ENCODE data around the gene RNF207. TPM values are rescaled to one million over a fixed set of nuclear protein-coding genes. Genes with fewer than 3 reads are reported as not detected.

Gene RNF207
- polyA plus RNA-seq, 3 donors, result 0.10 to 7.7 TPM; not detected in 1

DNA sequence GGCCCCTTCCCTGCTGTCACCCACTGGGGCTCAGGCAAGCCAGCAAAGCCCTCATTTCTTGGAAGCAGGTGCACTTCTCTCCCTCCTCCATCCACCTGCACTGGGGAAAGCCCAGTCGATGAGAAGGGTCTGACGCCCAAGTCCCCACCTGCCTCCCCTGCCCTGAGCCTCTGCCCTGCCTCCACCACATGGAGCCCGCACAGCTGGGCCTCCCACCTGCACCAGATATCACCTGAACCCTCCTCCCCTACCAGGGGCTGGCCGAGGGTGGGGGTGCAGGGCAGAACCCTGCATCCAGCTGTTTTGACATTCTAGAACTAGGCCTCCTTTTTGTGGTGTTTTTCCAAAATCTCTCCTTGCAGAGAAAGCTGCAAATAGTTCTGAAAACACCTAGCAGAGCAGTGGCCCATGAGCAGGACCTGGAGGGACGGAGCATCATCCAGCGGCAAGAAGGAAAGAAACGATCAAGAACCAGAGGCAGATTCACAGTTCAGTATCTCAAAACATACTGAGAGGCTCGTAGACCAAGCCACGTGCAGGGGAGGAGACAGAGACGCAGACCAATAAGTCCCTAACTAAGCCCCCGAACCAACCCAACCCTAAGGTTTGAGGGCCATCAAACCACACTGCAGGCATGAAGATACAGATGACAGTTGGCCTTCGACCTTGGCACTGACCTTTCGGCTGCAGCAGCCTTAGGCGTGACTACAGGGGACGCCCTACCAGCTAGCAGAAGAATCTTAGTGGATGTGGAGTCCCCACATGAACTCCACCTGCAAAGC lies 42.5 kb upstream of the RNF207 start:
- no peak for DNase-seq
- Histone ChIP-seq H3K79me2 (ENCODE audit: insufficient read depth, low read length) (no peaks in the 10 kb centered on the region), H3K27ac (ENCODE audit: low read depth in 1 of 2, low read length in 2 of 2) (no peak overlapping the region), H3K4me1 (ENCODE audit: control insufficient read depth in 1 of 2, insufficient read depth in 2 of 2, low read length in 2 of 2) (no peaks in the 10 kb centered on the region), H3K4me3 (replicated peaks in 1 of 3; ENCODE audit: low read depth in 2 of 3, low read length in 3 of 3) (no peak overlapping the region), H3K9me3 (replicated peaks in 1 of 2; ENCODE audit: control insufficient read depth in 1 of 2, insufficient read depth in 1 of 2, low read length in 2 of 2) (no peaks in the 10 kb centered on the region), H2AFZ (ENCODE audit: insufficient read depth, low read depth, low read length, poor library complexity, severe bottlenecking) (no peak overlapping the region), H3K27me3 (ENCODE audit: control insufficient read depth in 2 of 2, insufficient read depth in 2 of 2, low read length in 2 of 2) (no peaks in the 10 kb centered on the region), H3K9ac (ENCODE audit: insufficient read depth, low read length, poor library complexity, severe bottlenecking) (no peak overlapping the region), H4K20me1 (ENCODE audit: insufficient read depth, low read length) (no peaks in the 10 kb centered on the region), H3K36me3 (replicated peaks in 1 of 2; ENCODE audit: control insufficient read depth in 1 of 2, insufficient read depth in 2 of 2, low read length in 2 of 2) (no peaks in the 10 kb centered on the region), H3K4me2 (replicated peaks; ENCODE audit: extremely low read depth, low read length, poor library complexity, severe bottlenecking) (no peak overlapping the region)
- Mint-ChIP-seq H3K9me3 (no peaks in the 10 kb centered on the region), H3K4me3 (no peak overlapping the region), H3K27ac (no peak overlapping the region), H3K4me1 (no peaks in the 10 kb centered on the region), H3K36me3 (no peaks in the 10 kb centered on the region), H3K27me3 (ENCODE audit: low read depth in 3 of 3) (peaks cover 15 to 36% (median 24%) of the 10 kb centered on the region in 3 donors)
- intact Hi-C loops (cut with micrococcal nuclease), result no loop called here
- TF ChIP-seq, protein P1, sequence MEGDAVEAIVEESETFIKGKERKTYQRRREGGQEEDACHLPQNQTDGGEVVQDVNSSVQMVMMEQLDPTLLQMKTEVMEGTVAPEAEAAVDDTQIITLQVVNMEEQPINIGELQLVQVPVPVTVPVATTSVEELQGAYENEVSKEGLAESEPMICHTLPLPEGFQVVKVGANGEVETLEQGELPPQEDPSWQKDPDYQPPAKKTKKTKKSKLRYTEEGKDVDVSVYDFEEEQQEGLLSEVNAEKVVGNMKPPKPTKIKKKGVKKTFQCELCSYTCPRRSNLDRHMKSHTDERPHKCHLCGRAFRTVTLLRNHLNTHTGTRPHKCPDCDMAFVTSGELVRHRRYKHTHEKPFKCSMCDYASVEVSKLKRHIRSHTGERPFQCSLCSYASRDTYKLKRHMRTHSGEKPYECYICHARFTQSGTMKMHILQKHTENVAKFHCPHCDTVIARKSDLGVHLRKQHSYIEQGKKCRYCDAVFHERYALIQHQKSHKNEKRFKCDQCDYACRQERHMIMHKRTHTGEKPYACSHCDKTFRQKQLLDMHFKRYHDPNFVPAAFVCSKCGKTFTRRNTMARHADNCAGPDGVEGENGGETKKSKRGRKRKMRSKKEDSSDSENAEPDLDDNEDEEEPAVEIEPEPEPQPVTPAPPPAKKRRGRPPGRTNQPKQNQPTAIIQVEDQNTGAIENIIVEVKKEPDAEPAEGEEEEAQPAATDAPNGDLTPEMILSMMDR (IDR thresholded peaks at IDR 0.05), result no peak
- 93% methylated on average over 12 of the region's 15 CpGs for WGBS (ENCODE audit: insufficient coverage)

DNA sequence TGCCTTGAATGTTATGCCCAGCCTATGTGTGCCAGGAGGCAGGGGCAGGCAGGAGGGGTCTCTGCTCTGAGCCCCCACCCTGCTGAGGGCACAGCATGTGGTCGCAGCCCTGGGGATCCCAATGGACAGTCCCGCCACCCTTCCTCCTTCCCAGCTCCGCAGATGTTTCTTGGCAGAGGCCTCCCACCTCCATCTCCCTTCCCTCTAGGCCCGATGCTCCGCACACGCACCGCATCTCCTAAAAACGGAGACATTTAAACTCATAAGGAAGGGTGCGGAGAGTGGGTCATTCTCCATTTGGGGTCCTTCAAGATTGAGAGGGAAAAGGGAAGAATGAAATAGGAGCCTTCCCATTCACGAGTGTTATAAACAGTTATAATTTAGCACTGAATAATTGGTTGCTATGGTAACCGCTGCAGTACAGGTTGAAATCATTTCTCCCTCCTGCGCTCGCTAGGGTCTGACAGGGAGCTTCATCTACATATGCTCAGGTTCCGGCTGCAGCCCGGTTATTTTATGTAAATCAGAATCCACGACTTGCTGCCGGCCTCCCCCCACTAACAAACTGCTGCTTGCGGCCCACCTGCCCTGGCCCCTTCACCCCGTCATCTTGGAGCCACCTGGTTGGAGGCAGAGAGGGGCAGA lies 41.8 kb upstream of the RNF207 start:
- H3K9me3 ChIP-seq (replicated peaks in 1 of 2; ENCODE audit: control insufficient read depth in 1 of 2, insufficient read depth in 1 of 2, low read length in 2 of 2), result no peaks in the 10 kb centered on the region
- peaks cover 14 to 41% (median 24%) of the 10 kb centered on the region in 3 donors for H3K27me3 Mint-ChIP-seq (ENCODE audit: low read depth in 3 of 3)
- TF ChIP-seq, protein P1 (IDR thresholded peaks at IDR 0.05), result no peak
- no peak overlapping the region for H3K27ac Mint-ChIP-seq
- H3K79me2 ChIP-seq (ENCODE audit: insufficient read depth, low read length), result no peaks in the 10 kb centered on the region
- intact Hi-C loops (cut with micrococcal nuclease), result no loop called here
- DNase-seq, result no peak
- 85% methylated on average over 6 of the region's 19 CpGs for WGBS (ENCODE audit: insufficient coverage)
- H3K4me3 Mint-ChIP-seq, result no peak overlapping the region
- H3K27me3 ChIP-seq (ENCODE audit: control insufficient read depth in 2 of 2, insufficient read depth in 2 of 2, low read length in 2 of 2), result no peaks in the 10 kb centered on the region
- no peak overlapping the region for H3K4me2 ChIP-seq (replicated peaks; ENCODE audit: extremely low read depth, low read length, poor library complexity, severe bottlenecking)
- H3K9me3 Mint-ChIP-seq, result no peaks in the 10 kb centered on the region
- H3K4me1 ChIP-seq (ENCODE audit: control insufficient read depth in 1 of 2, insufficient read depth in 2 of 2, low read length in 2 of 2), result no peaks in the 10 kb centered on the region
- H3K36me3 ChIP-seq (replicated peaks in 1 of 2; ENCODE audit: control insufficient read depth in 1 of 2, insufficient read depth in 2 of 2, low read length in 2 of 2), result no peaks in the 10 kb centered on the region
- H3K27ac ChIP-seq (ENCODE audit: low read depth in 1 of 2, low read length in 2 of 2), result no peak overlapping the region
- no peak overlapping the region for H2AFZ ChIP-seq (ENCODE audit: insufficient read depth, low read depth, low read length, poor library complexity, severe bottlenecking)
- no peaks in the 10 kb centered on the region for H3K4me1 Mint-ChIP-seq
- H4K20me1 ChIP-seq (ENCODE audit: insufficient read depth, low read length), result no peaks in the 10 kb centered on the region
- H3K9ac ChIP-seq (ENCODE audit: insufficient read depth, low read length, poor library complexity, severe bottlenecking), result no peak overlapping the region
- no peak overlapping the region for H3K4me3 ChIP-seq (replicated peaks in 1 of 3; ENCODE audit: low read depth in 2 of 3, low read length in 3 of 3)
- H3K36me3 Mint-ChIP-seq, result no peaks in the 10 kb centered on the region
